Bronchial epithelial cell (primary cell): ENCODE measurements around the gene BEND6. TPM values are rescaled to one million over a fixed set of nuclear protein-coding genes. Genes with fewer than 3 reads are reported as not detected.

Experiments
- DNase-seq: peaks from one replicate; pipeline ENCODE4 v3.0.0-alpha.2; 2010; ENCODE audit warnings: low read depth
- FAIRE-seq: peaks from 2 replicates; lab custom pipeline; 2011; peaks lifted over from hg19 to GRCh38; lab: Jason Lieb, UNC
- H3K27me3 ChIP-seq: 2 replicates; pipeline ENCODE4 v1.5.1; 2011; ENCODE audit warnings: low read length; ENCODE audit not compliant: control insufficient read depth, insufficient read depth
- H3K36me3 ChIP-seq: 2 replicates; pipeline ENCODE4 v1.5.1; 2011; ENCODE audit warnings: low read length; ENCODE audit not compliant: control insufficient read depth, insufficient read depth
- H3K4me3 ChIP-seq: 2 replicates; pipeline ENCODE4 v1.5.1; 2011; ENCODE audit warnings: mild to moderate bottlenecking, low read depth, low read length, control low read depth
- total RNA-seq: library from RNA; depleted of rRNA; stranded (reverse); fragments of >200 nt; gene quantifications from 2 replicates; pipeline ENCODE4 v1.2.1, GENCODE V29; 2014
- TF ChIP-seq, protein P1 (sequence below): IDR thresholded peaks from 2 replicates; pipeline ENCODE4 v1.5.1; 2011; ENCODE audit warnings: mild to moderate bottlenecking, moderate library complexity, low read length, control low read depth, inconsistent platforms; ENCODE audit not compliant: insufficient read depth, severe bottlenecking

Gene BEND6
- total RNA-seq, 1 donor from 2014 or later, result 0.53 TPM

GRCh38 chr6:57017069-57017468 lies 62.2 kb downstream of the BEND6 start:
- FAIRE-seq (no peak), DNase-seq (no peak)
- TF ChIP-seq, protein P1, sequence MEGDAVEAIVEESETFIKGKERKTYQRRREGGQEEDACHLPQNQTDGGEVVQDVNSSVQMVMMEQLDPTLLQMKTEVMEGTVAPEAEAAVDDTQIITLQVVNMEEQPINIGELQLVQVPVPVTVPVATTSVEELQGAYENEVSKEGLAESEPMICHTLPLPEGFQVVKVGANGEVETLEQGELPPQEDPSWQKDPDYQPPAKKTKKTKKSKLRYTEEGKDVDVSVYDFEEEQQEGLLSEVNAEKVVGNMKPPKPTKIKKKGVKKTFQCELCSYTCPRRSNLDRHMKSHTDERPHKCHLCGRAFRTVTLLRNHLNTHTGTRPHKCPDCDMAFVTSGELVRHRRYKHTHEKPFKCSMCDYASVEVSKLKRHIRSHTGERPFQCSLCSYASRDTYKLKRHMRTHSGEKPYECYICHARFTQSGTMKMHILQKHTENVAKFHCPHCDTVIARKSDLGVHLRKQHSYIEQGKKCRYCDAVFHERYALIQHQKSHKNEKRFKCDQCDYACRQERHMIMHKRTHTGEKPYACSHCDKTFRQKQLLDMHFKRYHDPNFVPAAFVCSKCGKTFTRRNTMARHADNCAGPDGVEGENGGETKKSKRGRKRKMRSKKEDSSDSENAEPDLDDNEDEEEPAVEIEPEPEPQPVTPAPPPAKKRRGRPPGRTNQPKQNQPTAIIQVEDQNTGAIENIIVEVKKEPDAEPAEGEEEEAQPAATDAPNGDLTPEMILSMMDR, result no peak
- Histone ChIP-seq H3K36me3 (no peaks in the 10 kb centered on the region), H3K4me3 (no peak overlapping the region), H3K27me3 (no peaks in the 10 kb centered on the region)

DNA sequence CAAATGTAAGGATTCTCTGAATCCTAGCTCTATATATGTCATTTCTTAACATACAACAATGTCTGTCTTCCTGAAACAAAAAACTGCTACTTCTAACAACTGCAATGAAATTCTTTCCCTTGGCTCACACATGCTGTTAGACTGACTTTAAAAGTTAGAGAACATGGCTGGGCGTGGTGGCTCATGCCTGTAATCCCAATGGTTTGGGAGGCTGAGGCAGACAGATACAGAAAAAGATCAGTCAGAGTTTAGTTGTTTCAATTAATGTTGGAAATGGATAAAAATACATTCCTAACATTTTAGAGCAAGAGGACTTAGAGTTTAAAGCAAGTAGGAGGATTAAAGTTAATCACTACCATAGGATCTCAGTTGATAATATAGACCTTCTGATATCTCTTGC lies 62.9 kb downstream of the BEND6 start:
- no peak for DNase-seq
- TF ChIP-seq, protein P1, result no peak
- FAIRE-seq, result no peak
- H3K27me3 ChIP-seq, result no peaks in the 10 kb centered on the region
- no peak overlapping the region for H3K4me3 ChIP-seq
- no peaks in the 10 kb centered on the region for H3K36me3 ChIP-seq

DNA sequence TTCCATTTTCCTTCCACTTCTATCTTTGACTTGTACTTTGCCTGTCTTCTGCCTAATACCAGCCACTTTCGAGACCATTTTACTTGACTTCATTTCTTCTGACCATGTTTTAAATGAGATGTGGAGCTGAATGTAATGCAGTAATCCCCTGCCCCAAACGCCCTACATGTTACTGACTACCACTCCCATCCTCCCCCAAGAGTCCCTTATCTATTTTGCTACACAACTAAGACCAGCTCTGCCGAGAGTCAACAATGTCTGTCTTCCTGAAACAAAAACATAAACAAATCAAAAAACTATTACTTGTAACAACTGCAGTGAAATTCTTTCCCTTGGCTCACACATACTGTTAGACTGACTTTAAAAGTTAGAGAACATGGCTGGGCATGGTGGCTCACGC lies 64.5 kb downstream of the BEND6 start:
- no peak for FAIRE-seq
- Histone ChIP-seq H3K27me3 (no peaks in the 10 kb centered on the region), H3K4me3 (no peak overlapping the region), H3K36me3 (no peaks in the 10 kb centered on the region)
- DNase-seq, result no peak
- TF ChIP-seq, protein P1, result no peak

DNA sequence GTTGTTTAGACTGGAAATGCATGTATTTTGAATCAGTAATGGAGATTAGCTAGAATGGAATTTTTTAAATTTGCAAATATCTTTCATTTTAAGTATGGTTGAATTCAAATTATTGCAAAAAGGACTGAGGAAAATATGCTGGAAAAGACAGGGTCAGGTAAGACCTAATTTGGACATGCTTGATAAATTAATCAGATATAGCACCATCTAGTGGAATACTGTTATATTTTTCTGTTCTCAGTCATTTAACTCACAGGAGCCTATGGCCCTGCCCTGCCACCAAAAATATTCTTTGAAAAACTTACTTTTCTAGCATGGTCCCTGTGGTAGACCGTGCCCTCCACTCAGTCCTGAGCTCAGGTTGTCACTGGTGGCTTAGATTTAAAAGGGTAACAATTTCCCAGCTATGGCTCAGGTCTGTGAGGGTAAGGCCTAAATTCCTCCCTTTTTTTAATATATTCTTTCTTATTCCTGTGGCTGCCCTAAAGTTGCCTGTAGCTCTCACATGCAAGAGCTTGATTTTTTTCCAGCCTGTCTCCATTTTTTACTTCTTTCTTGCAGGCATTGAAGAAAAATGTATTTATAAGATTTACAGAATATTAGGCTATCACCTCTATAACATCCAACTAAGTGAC lies 66.3 kb downstream of the BEND6 start:
- Histone ChIP-seq H3K36me3 (no peaks in the 10 kb centered on the region), H3K4me3 (no peak overlapping the region), H3K27me3 (no peaks in the 10 kb centered on the region)
- FAIRE-seq (no peak), DNase-seq (peak; percentile 70)
- TF ChIP-seq, protein P1, result peak; percentile 25

- no peaks in the 10 kb centered on the region for H3K36me3 ChIP-seq
- H3K4me3 ChIP-seq, result no peak overlapping the region
- TF ChIP-seq, protein P1, result no peak
- H3K27me3 ChIP-seq, result no peaks in the 10 kb centered on the region
- no peak for FAIRE-seq
- no peak for DNase-seq
Measured at GRCh38 chr6:57024321-57024720, 69.4 kb downstream of the BEND6 start.

DNA sequence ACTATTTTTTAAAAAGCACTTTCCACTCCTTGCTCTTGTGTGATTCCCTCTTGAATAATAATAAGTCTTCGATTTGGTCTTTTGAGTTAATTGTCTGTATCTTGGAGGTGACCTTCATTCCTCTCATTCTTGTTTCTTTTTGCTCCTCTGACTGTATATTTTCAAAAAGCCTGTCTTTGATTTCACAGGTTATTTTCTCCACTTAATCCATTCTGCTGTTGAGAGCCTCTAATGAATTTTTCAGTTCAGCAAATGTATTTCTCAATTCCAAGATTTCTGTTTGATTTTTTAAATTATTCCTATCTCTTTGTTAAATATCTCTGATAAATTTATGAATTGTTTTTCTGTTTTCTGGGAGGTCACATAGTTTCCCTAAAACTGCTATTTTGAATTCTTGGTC lies 69.9 kb downstream of the BEND6 start:
- no peak for DNase-seq
- Histone ChIP-seq H3K27me3 (no peaks in the 10 kb centered on the region), H3K36me3 (no peaks in the 10 kb centered on the region), H3K4me3 (no peak overlapping the region)
- TF ChIP-seq, protein P1, result no peak
- FAIRE-seq, result no peak
